ENCODE data around the gene ELF4.

DNA sequence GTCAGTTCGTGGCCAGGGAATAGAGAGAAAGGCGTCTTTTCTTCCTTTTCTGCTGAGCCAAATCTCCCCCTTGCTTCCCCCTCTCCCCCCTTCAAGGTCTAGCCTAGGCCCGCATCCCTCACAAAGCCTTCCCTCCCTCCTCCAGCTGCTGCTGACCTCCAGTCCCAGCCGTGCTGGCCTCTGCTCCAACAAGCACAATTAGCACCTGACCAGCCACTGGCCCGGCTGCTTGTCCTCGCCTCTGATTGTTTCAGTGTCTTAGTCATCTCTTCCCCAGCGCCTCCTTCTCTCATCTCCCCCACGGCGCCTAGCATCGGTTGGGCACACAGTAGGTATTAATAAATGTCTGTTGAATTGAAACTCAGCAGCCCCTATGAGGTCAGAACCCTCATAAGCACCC is 4.2 kb downstream of the ELF4 start:
- TF ChIP-seq, protein P1, sequence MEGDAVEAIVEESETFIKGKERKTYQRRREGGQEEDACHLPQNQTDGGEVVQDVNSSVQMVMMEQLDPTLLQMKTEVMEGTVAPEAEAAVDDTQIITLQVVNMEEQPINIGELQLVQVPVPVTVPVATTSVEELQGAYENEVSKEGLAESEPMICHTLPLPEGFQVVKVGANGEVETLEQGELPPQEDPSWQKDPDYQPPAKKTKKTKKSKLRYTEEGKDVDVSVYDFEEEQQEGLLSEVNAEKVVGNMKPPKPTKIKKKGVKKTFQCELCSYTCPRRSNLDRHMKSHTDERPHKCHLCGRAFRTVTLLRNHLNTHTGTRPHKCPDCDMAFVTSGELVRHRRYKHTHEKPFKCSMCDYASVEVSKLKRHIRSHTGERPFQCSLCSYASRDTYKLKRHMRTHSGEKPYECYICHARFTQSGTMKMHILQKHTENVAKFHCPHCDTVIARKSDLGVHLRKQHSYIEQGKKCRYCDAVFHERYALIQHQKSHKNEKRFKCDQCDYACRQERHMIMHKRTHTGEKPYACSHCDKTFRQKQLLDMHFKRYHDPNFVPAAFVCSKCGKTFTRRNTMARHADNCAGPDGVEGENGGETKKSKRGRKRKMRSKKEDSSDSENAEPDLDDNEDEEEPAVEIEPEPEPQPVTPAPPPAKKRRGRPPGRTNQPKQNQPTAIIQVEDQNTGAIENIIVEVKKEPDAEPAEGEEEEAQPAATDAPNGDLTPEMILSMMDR (conservative IDR thresholded peaks at IDR 0.05; ENCODE audit: low read depth in 2 of 2) = no peak
- TF ChIP-seq EZH2 (IDR thresholded peaks at IDR 0.05; ENCODE audit: low read depth, unreplicated experiment) (no peak), POLR2AphosphoS5 (IDR thresholded peaks at IDR 0.05; ENCODE audit: low read depth) (no peak), ZNF331 (CRISPR knock-in tag; IDR thresholded peaks at IDR 0.05; ENCODE audit: low read depth) (no peak), EZH2phosphoT487 (IDR thresholded peaks at IDR 0.05; ENCODE audit: unreplicated experiment) (no peak), CREB1 (CRISPR knock-in tag; IDR thresholded peaks at IDR 0.05; ENCODE audit: low read depth) (no peak), ZNF114 (CRISPR knock-in tag; IDR thresholded peaks at IDR 0.05) (no peak), JUNB (IDR thresholded peaks at IDR 0.05; ENCODE audit: unreplicated experiment) (no peak), NANOG (IDR thresholded peaks at IDR 0.05; ENCODE audit: borderline replicate concordance) (no peak)
- TF ChIP-seq, protein P2, sequence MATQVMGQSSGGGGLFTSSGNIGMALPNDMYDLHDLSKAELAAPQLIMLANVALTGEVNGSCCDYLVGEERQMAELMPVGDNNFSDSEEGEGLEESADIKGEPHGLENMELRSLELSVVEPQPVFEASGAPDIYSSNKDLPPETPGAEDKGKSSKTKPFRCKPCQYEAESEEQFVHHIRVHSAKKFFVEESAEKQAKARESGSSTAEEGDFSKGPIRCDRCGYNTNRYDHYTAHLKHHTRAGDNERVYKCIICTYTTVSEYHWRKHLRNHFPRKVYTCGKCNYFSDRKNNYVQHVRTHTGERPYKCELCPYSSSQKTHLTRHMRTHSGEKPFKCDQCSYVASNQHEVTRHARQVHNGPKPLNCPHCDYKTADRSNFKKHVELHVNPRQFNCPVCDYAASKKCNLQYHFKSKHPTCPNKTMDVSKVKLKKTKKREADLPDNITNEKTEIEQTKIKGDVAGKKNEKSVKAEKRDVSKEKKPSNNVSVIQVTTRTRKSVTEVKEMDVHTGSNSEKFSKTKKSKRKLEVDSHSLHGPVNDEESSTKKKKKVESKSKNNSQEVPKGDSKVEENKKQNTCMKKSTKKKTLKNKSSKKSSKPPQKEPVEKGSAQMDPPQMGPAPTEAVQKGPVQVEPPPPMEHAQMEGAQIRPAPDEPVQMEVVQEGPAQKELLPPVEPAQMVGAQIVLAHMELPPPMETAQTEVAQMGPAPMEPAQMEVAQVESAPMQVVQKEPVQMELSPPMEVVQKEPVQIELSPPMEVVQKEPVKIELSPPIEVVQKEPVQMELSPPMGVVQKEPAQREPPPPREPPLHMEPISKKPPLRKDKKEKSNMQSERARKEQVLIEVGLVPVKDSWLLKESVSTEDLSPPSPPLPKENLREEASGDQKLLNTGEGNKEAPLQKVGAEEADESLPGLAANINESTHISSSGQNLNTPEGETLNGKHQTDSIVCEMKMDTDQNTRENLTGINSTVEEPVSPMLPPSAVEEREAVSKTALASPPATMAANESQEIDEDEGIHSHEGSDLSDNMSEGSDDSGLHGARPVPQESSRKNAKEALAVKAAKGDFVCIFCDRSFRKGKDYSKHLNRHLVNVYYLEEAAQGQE (IDR thresholded peaks at IDR 0.05; ENCODE audit: unreplicated experiment) = no peak
- TF ChIP-seq, protein P3, sequence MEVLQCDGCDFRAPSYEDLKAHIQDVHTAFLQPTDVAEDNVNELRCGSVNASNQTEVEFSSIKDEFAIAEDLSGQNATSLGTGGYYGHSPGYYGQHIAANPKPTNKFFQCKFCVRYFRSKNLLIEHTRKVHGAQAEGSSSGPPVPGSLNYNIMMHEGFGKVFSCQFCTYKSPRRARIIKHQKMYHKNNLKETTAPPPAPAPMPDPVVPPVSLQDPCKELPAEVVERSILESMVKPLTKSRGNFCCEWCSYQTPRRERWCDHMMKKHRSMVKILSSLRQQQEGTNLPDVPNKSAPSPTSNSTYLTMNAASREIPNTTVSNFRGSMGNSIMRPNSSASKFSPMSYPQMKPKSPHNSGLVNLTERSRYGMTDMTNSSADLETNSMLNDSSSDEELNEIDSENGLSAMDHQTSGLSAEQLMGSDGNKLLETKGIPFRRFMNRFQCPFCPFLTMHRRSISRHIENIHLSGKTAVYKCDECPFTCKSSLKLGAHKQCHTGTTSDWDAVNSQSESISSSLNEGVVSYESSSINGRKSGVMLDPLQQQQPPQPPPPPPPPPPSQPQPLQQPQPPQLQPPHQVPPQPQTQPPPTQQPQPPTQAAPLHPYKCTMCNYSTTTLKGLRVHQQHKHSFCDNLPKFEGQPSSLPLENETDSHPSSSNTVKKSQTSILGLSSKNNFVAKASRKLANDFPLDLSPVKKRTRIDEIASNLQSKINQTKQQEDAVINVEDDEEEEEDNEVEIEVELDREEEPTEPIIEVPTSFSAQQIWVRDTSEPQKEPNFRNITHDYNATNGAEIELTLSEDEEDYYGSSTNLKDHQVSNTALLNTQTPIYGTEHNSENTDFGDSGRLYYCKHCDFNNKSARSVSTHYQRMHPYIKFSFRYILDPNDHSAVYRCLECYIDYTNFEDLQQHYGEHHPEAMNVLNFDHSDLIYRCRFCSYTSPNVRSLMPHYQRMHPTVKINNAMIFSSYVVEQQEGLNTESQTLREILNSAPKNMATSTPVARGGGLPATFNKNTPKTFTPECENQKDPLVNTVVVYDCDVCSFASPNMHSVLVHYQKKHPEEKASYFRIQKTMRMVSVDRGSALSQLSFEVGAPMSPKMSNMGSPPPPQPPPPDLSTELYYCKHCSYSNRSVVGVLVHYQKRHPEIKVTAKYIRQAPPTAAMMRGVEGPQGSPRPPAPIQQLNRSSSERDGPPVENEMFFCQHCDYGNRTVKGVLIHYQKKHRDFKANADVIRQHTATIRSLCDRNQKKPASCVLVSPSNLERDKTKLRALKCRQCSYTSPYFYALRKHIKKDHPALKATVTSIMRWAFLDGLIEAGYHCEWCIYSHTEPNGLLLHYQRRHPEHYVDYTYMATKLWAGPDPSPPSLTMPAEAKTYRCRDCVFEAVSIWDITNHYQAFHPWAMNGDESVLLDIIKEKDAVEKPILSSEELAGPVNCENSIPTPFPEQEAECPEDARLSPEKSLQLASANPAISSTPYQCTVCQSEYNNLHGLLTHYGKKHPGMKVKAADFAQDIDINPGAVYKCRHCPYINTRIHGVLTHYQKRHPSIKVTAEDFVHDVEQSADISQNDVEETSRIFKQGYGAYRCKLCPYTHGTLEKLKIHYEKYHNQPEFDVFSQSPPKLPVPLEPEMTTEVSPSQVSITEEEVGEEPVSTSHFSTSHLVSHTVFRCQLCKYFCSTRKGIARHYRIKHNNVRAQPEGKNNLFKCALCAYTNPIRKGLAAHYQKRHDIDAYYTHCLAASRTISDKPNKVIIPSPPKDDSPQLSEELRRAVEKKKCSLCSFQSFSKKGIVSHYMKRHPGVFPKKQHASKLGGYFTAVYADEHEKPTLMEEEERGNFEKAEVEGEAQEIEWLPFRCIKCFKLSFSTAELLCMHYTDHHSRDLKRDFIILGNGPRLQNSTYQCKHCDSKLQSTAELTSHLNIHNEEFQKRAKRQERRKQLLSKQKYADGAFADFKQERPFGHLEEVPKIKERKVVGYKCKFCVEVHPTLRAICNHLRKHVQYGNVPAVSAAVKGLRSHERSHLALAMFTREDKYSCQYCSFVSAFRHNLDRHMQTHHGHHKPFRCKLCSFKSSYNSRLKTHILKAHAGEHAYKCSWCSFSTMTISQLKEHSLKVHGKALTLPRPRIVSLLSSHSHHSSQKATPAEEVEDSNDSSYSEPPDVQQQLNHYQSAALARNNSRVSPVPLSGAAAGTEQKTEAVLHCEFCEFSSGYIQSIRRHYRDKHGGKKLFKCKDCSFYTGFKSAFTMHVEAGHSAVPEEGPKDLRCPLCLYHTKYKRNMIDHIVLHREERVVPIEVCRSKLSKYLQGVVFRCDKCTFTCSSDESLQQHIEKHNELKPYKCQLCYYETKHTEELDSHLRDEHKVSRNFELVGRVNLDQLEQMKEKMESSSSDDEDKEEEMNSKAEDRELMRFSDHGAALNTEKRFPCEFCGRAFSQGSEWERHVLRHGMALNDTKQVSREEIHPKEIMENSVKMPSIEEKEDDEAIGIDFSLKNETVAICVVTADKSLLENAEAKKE (CRISPR knock-in tag; IDR thresholded peaks at IDR 0.05) = no peak
